H1 (cell line): ENCODE data around the gene RASSF3. TPM values are rescaled to one million over a fixed set of nuclear protein-coding genes. Genes with fewer than 3 reads are reported as not detected.

ENCODE experiments used
- CTCF ChIA-PET: fragments of 300-600 bp; sonication (Branson Sonifier 250); formaldehyde crosslinking; loops from one replicate; lab custom pipeline; 2021; ENCODE audit not compliant: partially characterized antibody; lab: Charles Lee
- POLR2A ChIA-PET: fragments of 300-600 bp; sonication (Branson Sonifier 250); formaldehyde crosslinking; loops from one replicate; lab custom pipeline; 2021; ENCODE audit warnings: inconsistent platforms; ENCODE audit not compliant: partially characterized antibody; lab: Charles Lee
- DNase-seq, 2 experiments: peaks; one replicate each; pipeline versions ENCODE4 v3.0.0 to v3.0.0-alpha.2; 2010 to 2022; ENCODE audit warnings: low spot score in 2 of 2, low read depth in 1 of 2, mixed read lengths in 1 of 2
- FAIRE-seq: peaks from 2 replicates; lab custom pipeline; 2011; peaks lifted over from hg19 to GRCh38; lab: Jason Lieb, UNC
- H2AFZ ChIP-seq: 2 replicates; pipeline ENCODE4 v1.8.1; 2012; ENCODE audit warnings: low read length, inconsistent platforms
- H2AK5ac ChIP-seq: 2 replicates; pipeline ENCODE4 v1.6.1; 2013; ENCODE audit warnings: low read depth, low read length
- H2BK120ac ChIP-seq: replicated peaks from 2 replicates; pipeline ENCODE3; 2013; ENCODE audit warnings: low read depth, low read length, inconsistent platforms
- H2BK12ac ChIP-seq: 2 replicates; pipeline ENCODE4 v1.6.1; 2013; ENCODE audit warnings: low read depth, low read length
- H2BK15ac ChIP-seq: 2 replicates; pipeline ENCODE4 v1.6.1; 2013; ENCODE audit warnings: low read length
- H2BK20ac ChIP-seq: 2 replicates; pipeline ENCODE4 v1.6.1; 2013; ENCODE audit warnings: low read length
- H2BK5ac ChIP-seq: 2 replicates; pipeline ENCODE4 v1.6.1; 2013; ENCODE audit warnings: low read depth, low read length
- H3K14ac ChIP-seq: 2 replicates; pipeline ENCODE4 v1.6.1; 2013; ENCODE audit warnings: inconsistent platforms; ENCODE audit not compliant: insufficient read length
- H3K18ac ChIP-seq: 2 replicates; pipeline ENCODE4 v1.6.1; 2013; ENCODE audit warnings: low read length; ENCODE audit errors: extremely low read depth
- H3K23ac ChIP-seq: 2 replicates; pipeline ENCODE4 v1.6.1; 2013; ENCODE audit warnings: inconsistent platforms; ENCODE audit not compliant: insufficient read length
- H3K23me2 ChIP-seq: 2 replicates; pipeline ENCODE4 v1.6.1; 2013; ENCODE audit warnings: low read depth, low read length
- H3K27ac ChIP-seq: 2 replicates; pipeline ENCODE4 v1.6.1; 2011; ENCODE audit warnings: low read depth, low read length, inconsistent platforms
- H3K27me3 ChIP-seq, 4 experiments: replicated peaks in 1 of 4; 1 replicate in 1 of 4; 2 replicates in 3 of 4; pipeline versions ENCODE4 v1.6.1 to v1.8.1; 2011 to 2013; ENCODE audit warnings: low read length in 3 of 4, mild to moderate bottlenecking in 3 of 4, inconsistent platforms in 2 of 4, mixed read lengths in 2 of 4, moderate library complexity in 1 of 4; ENCODE audit not compliant: control insufficient read depth in 3 of 4, insufficient read depth in 3 of 4; ENCODE audit errors: extremely low read depth in 1 of 4
- H3K36me3 ChIP-seq, 4 experiments: 2 replicates each; pipeline versions ENCODE4 v1.6.1 to v1.8.1; 2011 to 2013; ENCODE audit warnings: mild to moderate bottlenecking in 4 of 4, low read length in 3 of 4, moderate library complexity in 2 of 4, control low read depth in 1 of 4, inconsistent platforms in 1 of 4; ENCODE audit not compliant: insufficient read depth in 4 of 4, control insufficient read depth in 2 of 4
- H3K4ac ChIP-seq: replicated peaks from 2 replicates; pipeline ENCODE3; 2013; ENCODE audit warnings: low read length, low read depth, mixed read lengths, inconsistent platforms; ENCODE audit not compliant: insufficient read length
- H3K4me1 ChIP-seq, 4 experiments: replicated peaks in 1 of 4; 1 replicate in 1 of 4; 2 replicates in 3 of 4; pipeline versions ENCODE4 v1.6.1 to v1.8.1; 2011 to 2013; ENCODE audit warnings: low read length in 3 of 4, inconsistent platforms in 2 of 4, mixed read lengths in 1 of 4; ENCODE audit not compliant: insufficient read depth in 4 of 4, control insufficient read depth in 3 of 4
- H3K4me2 ChIP-seq, 2 experiments: 2 replicates each; pipeline versions ENCODE4 v1.6.1 to v1.8.1; 2011 to 2013; ENCODE audit warnings: low read depth in 2 of 2, low read length in 2 of 2, control low read depth in 1 of 2, inconsistent platforms in 1 of 2, mild to moderate bottlenecking in 1 of 2; ENCODE audit not compliant: insufficient read depth in 1 of 2
- H3K4me3 ChIP-seq, 4 experiments: fragments of 200-600, 300-600 bp in 1 of 4; sonication (generic), shearing (Covaris generic), sonication (Bioruptor Twin) in 1 of 4; 2 replicates each; pipeline versions ENCODE4 v1.5.1 to v1.8.1; 2011 to 2016; ENCODE audit warnings: low read length in 4 of 4, low read depth in 3 of 4, control low read depth in 2 of 4, inconsistent platforms in 2 of 4, mild to moderate bottlenecking in 2 of 4, mixed read lengths in 1 of 4, moderate library complexity in 1 of 4; ENCODE audit not compliant: insufficient read depth in 2 of 4; ENCODE audit errors: extremely low read depth in 1 of 4
- H3K56ac ChIP-seq: replicated peaks from 2 replicates; pipeline ENCODE3; 2013; ENCODE audit warnings: low read depth, mild to moderate bottlenecking, mixed read lengths, low read length, inconsistent platforms; ENCODE audit not compliant: insufficient read length
- H3K79me1 ChIP-seq: 2 replicates; pipeline ENCODE4 v1.6.1; 2013; ENCODE audit warnings: low read depth, low read length, control low read depth
- H3K79me2 ChIP-seq, 2 experiments: 2 replicates each; pipeline versions ENCODE4 v1.6.1 to v1.8.1; 2012 to 2013; ENCODE audit warnings: low read length in 2 of 2, mild to moderate bottlenecking in 2 of 2, inconsistent platforms in 1 of 2; ENCODE audit not compliant: insufficient read depth in 2 of 2, control insufficient read depth in 1 of 2
- H3K9ac ChIP-seq, 4 experiments: replicated peaks in 1 of 4; 1 replicate in 1 of 4; 2 replicates in 3 of 4; pipeline versions ENCODE4 v1.6.1 to v1.8.1; 2011 to 2013; ENCODE audit warnings: low read depth in 3 of 4, low read length in 3 of 4, control low read depth in 2 of 4, mild to moderate bottlenecking in 2 of 4, moderate library complexity in 2 of 4, inconsistent platforms in 1 of 4; ENCODE audit errors: extremely low read depth in 1 of 4
- H3K9me3 ChIP-seq, 2 experiments: 2 replicates each; pipeline versions ENCODE4 v1.6.1 to v1.8.1; 2012 to 2013; ENCODE audit warnings: mild to moderate bottlenecking in 2 of 2, moderate library complexity in 2 of 2, control low read depth in 1 of 2, inconsistent platforms in 1 of 2, low read depth in 1 of 2, low read length in 1 of 2, mixed read lengths in 1 of 2; ENCODE audit not compliant: insufficient read depth in 2 of 2
- H4K20me1 ChIP-seq, 2 experiments: replicated peaks in 1 of 2; 2 replicates each; pipeline versions ENCODE3 to v1.8.1; 2011 to 2013; ENCODE audit warnings: inconsistent platforms in 2 of 2, low read length in 2 of 2, mild to moderate bottlenecking in 1 of 2; ENCODE audit not compliant: insufficient read depth in 2 of 2, control insufficient read depth in 1 of 2
- H4K5ac ChIP-seq: 2 replicates; pipeline ENCODE4 v1.6.1; 2013; ENCODE audit warnings: low read length, low read depth, mixed read lengths, inconsistent platforms; ENCODE audit not compliant: insufficient read length
- H4K8ac ChIP-seq: 2 replicates; pipeline ENCODE4 v1.8.0; 2013; ENCODE audit warnings: mild to moderate bottlenecking, moderate library complexity, low read length, inconsistent platforms; ENCODE audit not compliant: insufficient read depth; ENCODE audit errors: extremely low read depth
- H4K91ac ChIP-seq: replicated peaks from 2 replicates; pipeline ENCODE3; 2013; ENCODE audit warnings: low read length, mixed read lengths, inconsistent platforms; ENCODE audit not compliant: insufficient read length
- FOSL1 ChIP-seq: IDR thresholded peaks from 2 replicates; pipeline ENCODE4 v1.6.1; 2011; ENCODE audit warnings: mild to moderate bottlenecking, low read depth, low read length, moderate library complexity; ENCODE audit not compliant: insufficient read depth
- MAX ChIP-seq: IDR thresholded peaks from 2 replicates; pipeline ENCODE4 v1.6.1; 2012; ENCODE audit warnings: inconsistent platforms
- NRF1 ChIP-seq: IDR thresholded peaks from 2 replicates; pipeline ENCODE4 v1.6.1; 2011; ENCODE audit warnings: mild to moderate bottlenecking, low read depth, low read length, improper control_type of control experiment
- SUZ12 ChIP-seq: fragments of 200-600 bp; sonication (generic); IDR thresholded peaks from 2 replicates; pipeline ENCODE4 v1.6.1; 2012; ENCODE audit warnings: mild to moderate bottlenecking, inconsistent platforms, low read length, moderate library complexity, mixed read lengths
- polyA plus RNA-seq, 7 experiments: library from polyadenylated mRNA; depleted of rRNA in 3 of 7; stranded (reverse) in 5 of 7; unstranded in 2 of 7; fragments of >200 nt in 5 of 7; fragments of 200-250 nt in 2 of 7; gene quantifications; 1 replicate in 5 of 7; 2 replicates in 1 of 7; 4 replicates in 1 of 7; pipeline versions ENCODE4 v1.2.1 to v1.2.3, GENCODE V29; 2011 to 2013; ENCODE audit warnings: missing spikeins in 2 of 7, mixed read lengths in 2 of 7
- total RNA-seq: library from RNA; stranded (reverse); fragmentation: NEBNext Ultra II Directional; extraction: Animal tissue kit (Norgen Biotek cat#: 25700); gene quantifications from 2 replicates; pipeline ENCODE4 v1.2.1, GENCODE V29; 2021

Gene RASSF3
- total and polyA plus RNA-seq, 2 of the 8 experiments (the other 6 are each of a cell fraction or from before 2014, with no cell fraction given), result 19.1 to 64.3 TPM

- Histone ChIP-seq H3K9ac (no peak overlapping the region), H2AK5ac (no peak overlapping the region), H3K23me2 (no peaks in the 10 kb centered on the region), H3K79me1 (peaks cover 5% of the 10 kb centered on the region; the same call in 1 of the 2 replicates), H2BK120ac (no peak overlapping the region), H3K27ac (no peak overlapping the region), H2BK15ac (no peak overlapping the region), H2BK5ac (no peak overlapping the region), H3K79me2 (peaks cover 2 to 74% of the 10 kb centered on the region in 2 experiments; a peak in 3 of 4 replicates), H3K9me3 (no peaks in the 10 kb centered on the region), H3K4me3 (no peak overlapping the region), H3K4ac (no peak overlapping the region), H3K23ac (no peak overlapping the region), H4K5ac (no peak overlapping the region), H3K14ac (no peak overlapping the region), H3K4me2 (no peak overlapping the region), H3K56ac (no peak overlapping the region), H3K18ac (no peak overlapping the region), H2BK20ac (no peak overlapping the region), H2BK12ac (no peak overlapping the region), H4K20me1 (peaks cover 4 to 11% of the 10 kb centered on the region in 2 experiments), H3K27me3 (no peaks in the 10 kb centered on the region), H3K4me1 (peaks cover 0 to 14% (median 3%) of the 10 kb centered on the region in 4 experiments; a peak in 4 of 7 replicates), H3K36me3 (no peaks in the 10 kb centered on the region), H2AFZ (no peak overlapping the region), H4K91ac (no peak overlapping the region), H4K8ac (no peak overlapping the region)
- TF ChIP-seq NRF1 (no peak), SUZ12 (no peak), FOSL1 (no peak), MAX (no peak)
- DNase-seq, result no peak
- ChIA-PET CTCF (interaction anchor here (1.2 kb wide), 1 partner anchor 17 kb away, joined by 6 read pairs; no protein-coding TSS in a partner anchor), POLR2A (interaction anchor here (0.7 kb wide), 1 partner anchor 114 kb away, joined by 4 read pairs; no protein-coding TSS in a partner anchor)
- FAIRE-seq, result no peak
Observed at GRCh38 chr12:64646318-64646717, 36.0 kb downstream of the RASSF3 start.
